Fibroblast of the conjunctiva (primary cell): ENCODE data around the gene POMT2.
"Not testable (repeated sequence)": the region's sequence is repeated elsewhere in the genome, so short reads cannot be mapped to it uniquely, and the experiment has no call there.

Source experiments
- DNase-seq: peaks from one replicate; pipeline ENCODE4 v3.0.0-alpha.2; 2010; ENCODE audit warnings: low read depth

POMT2 gene

GRCh38 chr14:77324816-77325745 is 4.4 kb upstream of the POMT2 start:
- no peak for DNase-seq

- DNase-seq = no peak
Observed at GRCh38 chr14:77324289-77324688, 3.6 kb upstream of the POMT2 start.

GRCh38 chr14:77323571-77323970 is 2.9 kb upstream of the POMT2 start:
- no peak for DNase-seq

- no peak for DNase-seq
Observed at GRCh38 chr14:77322951-77323350, 2.3 kb upstream of the POMT2 start.

- DNase-seq = no peak
Observed at GRCh38 chr14:77322250-77322902, 1.7 kb upstream of the POMT2 start.

- no peak for DNase-seq
Observed at GRCh38 chr14:77319422-77319821, 1.3 kb downstream of the POMT2 start.

- DNase-seq = not testable (repeated sequence)
Observed at GRCh38 chr14:77318756-77319155, 1.9 kb downstream of the POMT2 start.

- DNase-seq = no peak
Observed at GRCh38 chr14:77318006-77318553, 2.6 kb downstream of the POMT2 start.

- DNase-seq = no peak
Observed at GRCh38 chr14:77316872-77317301, 3.8 kb downstream of the POMT2 start.

- DNase-seq = no peak
Observed at GRCh38 chr14:77316195-77316505, 4.5 kb downstream of the POMT2 start.

- DNase-seq = no peak
Observed at GRCh38 chr14:77314539-77315457, 5.9 kb downstream of the POMT2 start.

- DNase-seq = peak; percentile 60
Observed at GRCh38 chr14:77314043-77314442, 6.6 kb downstream of the POMT2 start.

- no peak for DNase-seq
Observed at GRCh38 chr14:77313371-77313770, 7.3 kb downstream of the POMT2 start.

GRCh38 chr14:77311217-77311616 is 9.5 kb downstream of the POMT2 start:
- no peak for DNase-seq

- DNase-seq = no peak
Observed at GRCh38 chr14:77310026-77310425, 10.7 kb downstream of the POMT2 start.

GRCh38 chr14:77309131-77309530 is 11.6 kb downstream of the POMT2 start:
- no peak for DNase-seq

- no peak for DNase-seq
Observed at GRCh38 chr14:77306851-77307496, 13.7 kb downstream of the POMT2 start.

GRCh38 chr14:77306416-77306815 is 14.3 kb downstream of the POMT2 start:
- no peak for DNase-seq

- DNase-seq = no peak
Observed at GRCh38 chr14:77305696-77306095, 15.0 kb downstream of the POMT2 start.

GRCh38 chr14:77303417-77304156 is 17.1 kb downstream of the POMT2 start:
- DNase-seq = peak; percentile 64

GRCh38 chr14:77302926-77303325 is 17.8 kb downstream of the POMT2 start:
- no peak for DNase-seq
